Breast epithelium (tissue), 3 donors: Measurements from ENCODE around the gene SLC25A45.
"Not testable (repeated sequence)": the region's sequence is repeated elsewhere in the genome, so short reads cannot be mapped to it uniquely, and the experiment has no call there.

ENCODE experiments used
- POLR2AphosphoS5 ChIP-seq, 3 donors: sonication (generic); formaldehyde crosslinking; IDR thresholded peaks; one replicate each; pipeline ENCODE4 v1.6.1; 2017; ENCODE audit warnings: antibody characterized with exemption in 3 of 3
- TF ChIP-seq, protein P1 (sequence below), 3 donors: fragments of 450-650 bp; IDR thresholded peaks; one replicate each; pipeline ENCODE4 v1.5.1; 2016 to 2017; ENCODE audit warnings: antibody characterized with exemption in 3 of 3, mild to moderate bottlenecking in 3 of 3, moderate library complexity in 3 of 3

DNA sequence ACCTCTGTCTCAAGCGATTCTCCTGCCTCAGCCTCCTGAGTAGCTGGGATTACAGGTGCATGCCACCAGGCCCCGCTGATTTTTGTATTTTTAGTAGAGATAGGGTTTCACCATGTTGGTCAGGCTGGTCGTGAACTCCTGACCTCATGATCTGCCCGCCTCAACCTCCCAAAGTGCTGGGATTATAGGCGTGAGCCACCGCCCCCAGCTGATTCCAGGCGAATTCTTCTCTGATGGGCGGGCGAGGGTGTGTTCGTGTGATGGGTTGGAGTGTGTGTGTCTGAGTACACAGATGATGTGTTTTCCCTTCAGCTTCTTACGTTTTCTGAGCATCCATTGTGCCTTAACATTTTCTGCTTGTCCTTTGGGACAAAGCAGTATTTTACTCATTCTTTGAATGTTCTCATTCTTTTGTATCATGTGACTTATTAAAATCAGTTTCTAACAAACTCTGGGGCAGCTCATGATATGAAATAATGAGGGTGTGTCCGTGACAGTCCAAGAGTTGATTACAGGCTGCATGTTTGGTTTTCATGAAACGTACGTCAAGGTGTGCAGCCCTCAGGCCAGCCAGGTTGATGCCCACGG lies 30.7 kb upstream of the SLC25A45 start:
- TF ChIP-seq, protein P1, sequence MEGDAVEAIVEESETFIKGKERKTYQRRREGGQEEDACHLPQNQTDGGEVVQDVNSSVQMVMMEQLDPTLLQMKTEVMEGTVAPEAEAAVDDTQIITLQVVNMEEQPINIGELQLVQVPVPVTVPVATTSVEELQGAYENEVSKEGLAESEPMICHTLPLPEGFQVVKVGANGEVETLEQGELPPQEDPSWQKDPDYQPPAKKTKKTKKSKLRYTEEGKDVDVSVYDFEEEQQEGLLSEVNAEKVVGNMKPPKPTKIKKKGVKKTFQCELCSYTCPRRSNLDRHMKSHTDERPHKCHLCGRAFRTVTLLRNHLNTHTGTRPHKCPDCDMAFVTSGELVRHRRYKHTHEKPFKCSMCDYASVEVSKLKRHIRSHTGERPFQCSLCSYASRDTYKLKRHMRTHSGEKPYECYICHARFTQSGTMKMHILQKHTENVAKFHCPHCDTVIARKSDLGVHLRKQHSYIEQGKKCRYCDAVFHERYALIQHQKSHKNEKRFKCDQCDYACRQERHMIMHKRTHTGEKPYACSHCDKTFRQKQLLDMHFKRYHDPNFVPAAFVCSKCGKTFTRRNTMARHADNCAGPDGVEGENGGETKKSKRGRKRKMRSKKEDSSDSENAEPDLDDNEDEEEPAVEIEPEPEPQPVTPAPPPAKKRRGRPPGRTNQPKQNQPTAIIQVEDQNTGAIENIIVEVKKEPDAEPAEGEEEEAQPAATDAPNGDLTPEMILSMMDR (IDR thresholded peaks at IDR 0.05): not testable (repeated sequence)
- not testable (repeated sequence) for TF ChIP-seq POLR2AphosphoS5 (IDR thresholded peaks at IDR 0.05)
